GM12875 (cell line): ENCODE data around the gene SFXN3.
A peak's percentile ranks its signal among the peaks of the same experiment; 100 is the strongest.

ENCODE experiments used
- H3K4me3 ChIP-seq: one replicate; pipeline ENCODE4 v1.5.1; 2011; ENCODE audit warnings: low read depth, low read length, control low read depth
- TF ChIP-seq, protein P1 (sequence below): IDR thresholded peaks from 2 replicates; pipeline ENCODE4 v1.5.1; 2011; ENCODE audit warnings: low read depth, mild to moderate bottlenecking, control low read depth, inconsistent platforms, low read length, moderate library complexity, borderline replicate concordance; ENCODE audit not compliant: insufficient read depth

The SFXN3 gene, protein sequence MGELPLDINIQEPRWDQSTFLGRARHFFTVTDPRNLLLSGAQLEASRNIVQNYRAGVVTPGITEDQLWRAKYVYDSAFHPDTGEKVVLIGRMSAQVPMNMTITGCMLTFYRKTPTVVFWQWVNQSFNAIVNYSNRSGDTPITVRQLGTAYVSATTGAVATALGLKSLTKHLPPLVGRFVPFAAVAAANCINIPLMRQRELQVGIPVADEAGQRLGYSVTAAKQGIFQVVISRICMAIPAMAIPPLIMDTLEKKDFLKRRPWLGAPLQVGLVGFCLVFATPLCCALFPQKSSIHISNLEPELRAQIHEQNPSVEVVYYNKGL

DNA sequence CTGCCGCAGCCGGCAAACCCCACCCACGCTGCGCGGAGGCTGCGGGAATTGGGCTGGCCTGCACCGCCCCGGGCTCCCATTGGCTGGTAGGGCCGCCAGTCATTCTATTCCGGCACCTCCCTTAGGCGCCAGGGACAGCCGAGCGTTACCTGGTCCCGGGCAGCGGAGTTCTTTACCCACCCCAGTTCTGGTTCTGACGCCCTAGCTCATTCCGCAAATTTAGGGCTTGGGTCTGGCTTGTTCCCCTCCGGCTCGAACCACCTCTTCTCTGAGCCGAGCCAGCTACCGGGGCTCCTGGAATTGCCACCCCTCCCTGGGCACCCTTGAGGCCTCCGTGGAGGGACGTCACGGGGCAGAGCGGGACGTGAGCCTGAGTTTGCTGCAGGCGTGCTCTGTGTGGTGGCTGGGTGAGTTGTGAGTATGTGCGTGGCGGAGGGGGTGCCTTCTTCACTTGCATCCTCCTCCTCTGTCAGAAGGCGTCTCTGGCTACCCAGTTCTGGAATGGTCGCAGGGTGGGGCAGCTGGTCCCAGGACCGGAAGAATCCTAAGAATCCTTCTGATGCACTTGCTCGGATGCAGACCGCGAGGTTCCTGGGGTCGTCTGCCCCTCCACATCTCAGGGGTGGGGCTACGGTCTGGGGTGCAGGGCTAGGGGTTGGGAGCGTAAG lies at the start of gene SFXN3, which contains the start of gene PDZD7:
Gene SFXN3, plus strand, starts transcription at position 107 of the 668 bp plus-strand sequence. CDS start 3,461 bp downstream, outside the sequence.
Gene PDZD7, minus strand, starts transcription at position 2 of the 668 bp plus-strand sequence. CDS start 910 bp downstream, outside the sequence.
- peak within 1 kb of the TSS; percentile 44 for H3K4me3 ChIP-seq
- TF ChIP-seq, protein P1, sequence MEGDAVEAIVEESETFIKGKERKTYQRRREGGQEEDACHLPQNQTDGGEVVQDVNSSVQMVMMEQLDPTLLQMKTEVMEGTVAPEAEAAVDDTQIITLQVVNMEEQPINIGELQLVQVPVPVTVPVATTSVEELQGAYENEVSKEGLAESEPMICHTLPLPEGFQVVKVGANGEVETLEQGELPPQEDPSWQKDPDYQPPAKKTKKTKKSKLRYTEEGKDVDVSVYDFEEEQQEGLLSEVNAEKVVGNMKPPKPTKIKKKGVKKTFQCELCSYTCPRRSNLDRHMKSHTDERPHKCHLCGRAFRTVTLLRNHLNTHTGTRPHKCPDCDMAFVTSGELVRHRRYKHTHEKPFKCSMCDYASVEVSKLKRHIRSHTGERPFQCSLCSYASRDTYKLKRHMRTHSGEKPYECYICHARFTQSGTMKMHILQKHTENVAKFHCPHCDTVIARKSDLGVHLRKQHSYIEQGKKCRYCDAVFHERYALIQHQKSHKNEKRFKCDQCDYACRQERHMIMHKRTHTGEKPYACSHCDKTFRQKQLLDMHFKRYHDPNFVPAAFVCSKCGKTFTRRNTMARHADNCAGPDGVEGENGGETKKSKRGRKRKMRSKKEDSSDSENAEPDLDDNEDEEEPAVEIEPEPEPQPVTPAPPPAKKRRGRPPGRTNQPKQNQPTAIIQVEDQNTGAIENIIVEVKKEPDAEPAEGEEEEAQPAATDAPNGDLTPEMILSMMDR: no peak

DNA sequence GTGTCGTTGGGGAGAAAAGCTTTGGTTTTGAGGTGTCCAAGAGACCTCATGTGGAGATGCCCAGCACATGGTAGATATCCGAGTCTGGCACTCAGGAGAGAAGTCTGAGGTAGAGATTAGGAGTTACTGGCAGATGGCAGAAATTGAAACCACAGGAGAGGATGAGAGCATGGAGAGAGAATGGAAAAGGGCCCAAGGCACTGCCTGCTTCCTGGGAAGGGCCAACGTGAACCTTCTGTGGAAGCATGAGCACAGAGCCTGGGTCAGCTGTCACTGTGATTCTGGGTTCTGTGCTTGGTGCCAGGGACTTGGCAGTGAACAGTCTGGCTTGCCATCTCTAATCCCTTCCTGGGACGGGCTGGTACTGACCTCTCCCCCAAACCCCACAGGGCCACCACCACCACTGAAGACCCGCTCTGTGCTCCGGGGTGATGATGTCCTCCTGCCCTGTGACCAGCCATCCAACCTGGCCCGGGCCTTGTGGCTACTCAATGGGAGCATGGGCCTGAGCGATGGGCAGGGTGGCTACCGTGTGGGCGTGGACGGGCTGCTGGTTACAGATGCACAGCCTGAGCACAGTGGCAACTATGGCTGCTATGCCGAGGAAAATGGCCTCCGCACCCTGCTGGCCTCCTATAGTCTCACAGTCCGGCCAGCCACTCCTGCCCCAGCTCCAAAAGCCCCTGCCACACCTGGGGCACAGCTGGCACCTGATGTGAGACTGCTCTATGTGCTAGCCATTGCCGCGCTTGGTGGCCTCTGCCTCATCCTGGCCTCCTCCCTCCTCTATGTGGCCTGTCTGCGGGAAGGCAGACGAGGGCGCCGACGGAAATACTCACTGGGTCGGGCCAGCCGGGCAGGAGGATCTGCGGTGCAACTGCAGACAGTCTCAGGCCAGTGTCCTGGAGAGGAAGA lies 47.9 kb upstream of the SFXN3 start:
- no peak overlapping the region for H3K4me3 ChIP-seq
- TF ChIP-seq, protein P1: no peak

DNA sequence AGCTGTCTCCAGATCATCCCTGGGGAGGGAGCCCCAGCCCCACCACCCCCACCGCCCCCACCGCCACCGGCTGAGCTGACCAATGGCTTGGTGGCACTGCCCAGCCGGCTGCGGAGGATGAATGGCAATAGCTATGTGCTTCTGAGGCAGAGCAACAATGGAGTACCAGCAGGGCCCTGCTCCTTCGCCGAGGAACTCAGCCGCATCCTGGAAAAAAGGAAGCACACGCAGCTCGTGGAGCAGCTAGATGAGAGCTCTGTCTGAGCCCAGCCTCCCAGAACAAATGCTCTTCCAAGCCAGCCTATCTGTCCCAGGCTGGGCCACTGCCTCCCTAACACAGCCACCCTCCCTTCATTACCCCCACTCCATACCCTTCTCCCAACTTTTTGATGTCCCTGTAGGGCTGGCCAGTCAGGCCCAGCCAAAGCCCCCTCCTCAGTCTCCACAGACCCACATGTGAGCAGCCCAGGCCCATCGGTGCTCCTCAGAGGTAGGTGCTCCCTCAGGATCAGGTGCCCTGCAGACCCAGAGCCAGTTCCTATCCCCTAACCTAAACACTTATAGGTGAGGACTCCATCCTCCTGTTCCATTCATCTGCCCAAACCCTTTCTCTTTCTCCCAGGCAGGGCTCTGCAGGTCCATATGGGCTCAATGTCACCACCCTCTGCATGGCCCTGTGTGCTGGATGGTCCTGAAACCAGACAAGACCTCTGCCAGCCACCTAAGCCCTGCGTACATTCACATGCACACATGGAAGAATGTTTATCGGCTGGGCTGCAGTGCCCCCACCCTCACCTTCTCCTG lies 47.0 kb upstream of the SFXN3 start:
- TF ChIP-seq, protein P1: no peak
- no peak overlapping the region for H3K4me3 ChIP-seq

DNA sequence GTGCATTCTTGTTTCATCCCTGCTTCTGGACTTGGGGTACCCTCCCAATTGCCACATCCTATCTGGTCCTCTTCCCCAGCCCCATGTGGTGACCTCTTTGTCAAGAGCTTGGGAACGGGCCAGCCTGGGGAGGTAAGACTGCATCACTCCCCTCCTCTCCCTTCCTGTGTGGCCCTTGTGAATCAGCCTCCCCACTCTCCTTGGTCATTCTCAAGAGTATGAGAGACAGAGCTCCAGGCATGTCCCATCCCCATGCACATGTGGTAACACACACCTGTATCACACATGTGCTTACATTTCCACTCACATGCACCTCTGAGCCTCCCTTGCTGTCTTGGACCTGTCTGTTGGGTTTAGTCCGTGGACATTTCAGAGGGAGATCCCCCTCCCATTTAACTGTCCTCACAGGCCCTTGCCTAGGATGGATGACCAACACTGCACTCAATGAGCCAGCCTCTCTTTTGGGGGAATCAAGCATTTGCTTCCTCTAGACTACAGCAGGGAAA lies 46.3 kb upstream of the SFXN3 start:
- no peak overlapping the region for H3K4me3 ChIP-seq
- TF ChIP-seq, protein P1: no peak

DNA sequence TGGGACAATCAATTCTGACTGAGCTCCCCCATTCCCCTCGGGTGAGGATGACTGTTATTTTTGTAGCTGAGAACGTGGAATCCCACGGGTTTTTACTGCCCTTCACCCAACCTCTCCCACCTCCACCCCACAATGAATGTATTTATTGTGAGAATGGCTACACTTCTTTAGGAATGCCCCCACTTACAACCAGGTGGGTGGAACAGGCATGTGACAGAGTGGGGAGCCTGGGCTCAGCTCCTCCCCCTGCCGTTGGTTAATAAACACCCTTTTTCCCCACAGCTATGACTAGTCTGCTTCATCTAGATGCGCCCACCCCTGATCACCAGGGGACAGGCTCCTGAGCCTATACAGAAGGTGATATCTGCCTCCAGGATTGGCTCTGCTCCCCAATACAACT lies 45.7 kb upstream of the SFXN3 start:
- H3K4me3 ChIP-seq: no peak overlapping the region
- TF ChIP-seq, protein P1: no peak

DNA sequence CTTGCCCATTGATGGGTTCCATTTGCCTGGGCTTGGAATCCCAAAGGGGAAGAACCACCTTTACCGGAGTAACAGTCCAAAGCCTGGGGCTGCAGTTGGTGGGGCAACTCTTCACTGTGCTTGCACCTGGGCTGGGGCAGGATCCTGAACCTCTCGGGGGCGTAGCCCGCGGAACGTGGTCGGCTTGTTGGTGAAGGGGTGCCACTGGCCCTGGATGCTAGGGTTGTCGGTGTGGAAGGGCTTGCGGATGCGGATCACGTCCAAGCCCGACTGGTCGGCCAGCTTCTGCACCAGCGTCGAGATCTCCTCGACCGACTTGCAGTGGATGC lies 44.4 kb upstream of the SFXN3 start:
- TF ChIP-seq, protein P1: no peak

More for the DNA sequence above, 44.4 kb upstream of the SFXN3 start:
- peak overlapping the region; percentile 96 for H3K4me3 ChIP-seq
